A172 (cell line): ENCODE measurements around the gene STARD7. TPM values are rescaled to one million over a fixed set of nuclear protein-coding genes. Genes with fewer than 3 reads are reported as not detected.
"Not testable (repeated sequence)": the region's sequence is repeated elsewhere in the genome, so short reads cannot be mapped to it uniquely, and the experiment has no call there.

ENCODE experiments used
- DNase-seq: peaks from one replicate; pipeline ENCODE4 v3.0.0-alpha.2; 2015; ENCODE audit warnings: low spot score
- total RNA-seq: library from RNA; depleted of rRNA; stranded (reverse); fragments of >200 nt; shearing (Covaris generic); gene quantifications from 2 replicates; pipeline ENCODE4 v1.2.3, GENCODE V29; 2014

The STARD7 gene
- total RNA-seq, 1 experiment from 2014 or later = 196 TPM

- DNase-seq = no peak
Observed at GRCh38 chr2:96150007-96150640, 58.5 kb downstream of the STARD7 start.

- DNase-seq = peak; percentile 96
Observed at GRCh38 chr2:96148410-96149217, 60.0 kb downstream of the STARD7 start.

DNA sequence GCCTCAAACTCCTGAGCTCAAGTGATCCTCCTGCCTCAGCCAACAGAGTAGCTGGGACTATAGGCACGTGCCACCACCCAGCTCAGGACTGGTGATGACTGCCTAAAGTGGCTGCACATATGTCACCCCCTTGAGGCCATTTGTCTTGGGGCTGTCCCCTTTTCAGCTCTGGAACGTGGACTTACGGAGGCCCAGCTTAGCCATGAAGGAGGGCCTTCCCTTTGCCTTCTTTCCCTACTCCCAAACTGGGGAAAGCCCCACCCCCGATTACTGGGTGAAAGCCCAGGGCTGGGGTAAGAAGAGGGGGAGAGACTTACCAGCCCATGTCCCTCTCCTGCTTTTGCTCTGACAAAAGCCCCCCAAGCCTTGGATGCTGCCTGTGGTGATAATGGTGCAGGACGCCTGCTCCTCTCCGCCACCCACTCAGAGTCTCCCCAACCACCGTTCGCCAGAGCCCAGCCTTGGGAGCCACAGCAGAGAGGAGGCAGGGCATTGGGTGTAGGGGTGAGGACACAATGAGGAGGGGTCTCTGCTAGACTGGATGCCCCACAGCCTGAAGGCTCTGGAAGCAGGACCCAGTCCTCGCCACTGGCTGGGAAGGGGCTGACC is 60.9 kb downstream of the STARD7 start:
- no peak for DNase-seq

DNA sequence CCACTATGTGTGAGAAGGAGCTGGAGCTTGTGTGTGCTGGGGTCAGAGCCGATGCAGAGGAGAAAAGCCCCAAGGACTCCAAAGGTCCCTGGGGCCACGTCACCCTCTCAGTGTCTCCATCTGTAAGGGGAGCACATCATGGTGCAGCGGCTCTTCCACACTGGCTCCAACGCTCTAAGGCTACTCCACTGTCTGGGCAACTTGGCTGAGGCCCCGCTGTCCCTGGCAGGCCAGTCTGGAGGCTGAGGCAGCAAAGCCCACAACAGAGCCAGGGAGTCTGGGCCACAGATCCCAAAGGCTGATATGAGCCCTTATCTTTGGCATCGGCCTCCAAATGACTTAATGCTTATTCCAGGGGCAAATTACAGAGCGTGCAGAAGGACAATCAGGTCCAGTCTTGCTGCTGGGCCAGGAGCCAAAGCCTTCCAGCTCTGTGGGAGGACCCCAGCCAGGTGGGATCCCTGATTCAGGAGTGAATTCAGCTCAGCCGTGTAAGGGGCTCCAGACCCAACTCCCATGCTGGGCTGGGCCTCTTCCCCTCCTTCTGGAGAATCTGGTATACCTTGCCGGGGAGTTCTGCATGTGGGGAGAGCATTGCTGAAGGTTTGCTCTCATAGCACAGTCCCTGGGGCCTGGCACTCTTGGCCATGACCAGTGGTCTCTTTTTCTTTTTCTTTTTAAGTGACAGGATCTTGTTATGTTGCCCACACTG is 61.6 kb downstream of the STARD7 start:
- peak; percentile 22 for DNase-seq

DNA sequence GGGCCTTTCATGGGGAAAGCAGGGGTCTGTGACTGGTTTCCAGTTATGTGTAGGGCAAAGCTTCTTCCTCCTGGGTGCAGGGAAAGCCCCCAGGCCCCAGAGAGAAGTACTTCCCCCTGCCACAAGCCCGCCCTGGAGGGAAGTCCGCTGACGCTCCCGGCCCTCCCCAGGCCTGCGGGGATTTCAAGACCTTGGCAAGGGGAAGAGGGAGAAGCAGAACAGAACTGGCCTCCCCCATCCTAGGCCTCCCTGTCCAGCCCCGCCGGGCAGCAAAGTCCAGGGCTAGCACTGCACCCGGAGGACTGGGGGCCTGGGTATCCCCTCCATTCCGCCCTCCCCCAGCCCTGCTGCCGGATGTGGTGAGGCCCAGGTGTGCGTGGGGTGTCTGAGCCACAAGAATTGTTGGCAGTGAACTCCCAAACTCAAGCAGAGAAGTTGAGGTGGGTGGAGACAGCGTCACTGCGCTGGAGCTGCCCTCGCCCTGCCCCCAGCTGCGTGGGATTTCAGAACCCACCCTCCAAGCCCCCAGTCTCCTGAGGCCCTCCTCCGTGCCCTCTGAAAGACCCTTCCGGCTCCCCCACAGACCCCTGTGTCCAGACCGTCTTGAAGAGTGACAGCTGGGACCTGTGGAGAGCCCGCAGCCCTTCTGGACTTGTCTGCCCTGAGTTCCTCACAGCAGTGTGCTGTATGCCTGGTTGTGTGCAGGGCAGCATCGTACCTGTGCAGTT is 62.3 kb downstream of the STARD7 start:
- no peak for DNase-seq

GRCh38 chr2:96145848-96146152 is 62.8 kb downstream of the STARD7 start:
- DNase-seq = no peak

GRCh38 chr2:96145036-96145847 is 63.4 kb downstream of the STARD7 start, which contains the start of gene DUSP2:
TSS of gene DUSP2 (minus strand) at chr2:96145440. CDS start at chr2:96145354, 86 bp downstream.
- no peak for DNase-seq

- DNase-seq = no peak
Observed at GRCh38 chr2:96144481-96145035, 64.1 kb downstream of the STARD7 start.

DNA sequence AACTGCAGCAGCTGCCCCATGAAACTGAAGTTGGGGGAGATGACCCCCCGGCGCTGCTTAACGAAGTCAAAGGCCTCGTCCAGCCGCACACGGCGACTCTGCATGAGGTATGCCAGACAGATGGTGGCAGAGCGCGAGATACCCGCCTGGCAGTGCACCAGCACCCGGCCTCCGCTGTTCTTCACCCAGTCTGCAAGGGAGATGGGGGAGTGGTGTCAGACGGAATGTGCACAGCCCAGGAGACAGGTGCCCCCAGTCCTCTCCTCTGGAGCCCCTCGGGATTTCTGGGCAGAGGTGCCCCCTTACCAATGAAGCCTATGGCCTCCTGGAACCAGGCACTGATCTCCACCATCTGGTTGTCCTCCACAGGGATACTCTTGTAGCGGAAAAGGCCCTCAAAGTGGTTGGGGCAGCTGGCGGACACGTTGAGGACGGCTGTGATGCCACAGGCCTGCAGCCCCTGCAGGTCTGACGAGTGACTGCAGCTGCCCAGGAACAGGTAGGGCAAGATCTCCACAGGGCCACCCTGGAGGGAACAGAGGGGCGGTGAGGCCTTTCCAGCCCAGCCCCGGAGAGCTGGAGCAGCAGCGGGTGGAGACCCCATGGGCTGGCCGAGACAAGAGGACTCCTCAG is 64.7 kb downstream of the STARD7 start:
- no peak for DNase-seq

- DNase-seq = no peak
Observed at GRCh38 chr2:96143231-96143847, 65.3 kb downstream of the STARD7 start.

DNA sequence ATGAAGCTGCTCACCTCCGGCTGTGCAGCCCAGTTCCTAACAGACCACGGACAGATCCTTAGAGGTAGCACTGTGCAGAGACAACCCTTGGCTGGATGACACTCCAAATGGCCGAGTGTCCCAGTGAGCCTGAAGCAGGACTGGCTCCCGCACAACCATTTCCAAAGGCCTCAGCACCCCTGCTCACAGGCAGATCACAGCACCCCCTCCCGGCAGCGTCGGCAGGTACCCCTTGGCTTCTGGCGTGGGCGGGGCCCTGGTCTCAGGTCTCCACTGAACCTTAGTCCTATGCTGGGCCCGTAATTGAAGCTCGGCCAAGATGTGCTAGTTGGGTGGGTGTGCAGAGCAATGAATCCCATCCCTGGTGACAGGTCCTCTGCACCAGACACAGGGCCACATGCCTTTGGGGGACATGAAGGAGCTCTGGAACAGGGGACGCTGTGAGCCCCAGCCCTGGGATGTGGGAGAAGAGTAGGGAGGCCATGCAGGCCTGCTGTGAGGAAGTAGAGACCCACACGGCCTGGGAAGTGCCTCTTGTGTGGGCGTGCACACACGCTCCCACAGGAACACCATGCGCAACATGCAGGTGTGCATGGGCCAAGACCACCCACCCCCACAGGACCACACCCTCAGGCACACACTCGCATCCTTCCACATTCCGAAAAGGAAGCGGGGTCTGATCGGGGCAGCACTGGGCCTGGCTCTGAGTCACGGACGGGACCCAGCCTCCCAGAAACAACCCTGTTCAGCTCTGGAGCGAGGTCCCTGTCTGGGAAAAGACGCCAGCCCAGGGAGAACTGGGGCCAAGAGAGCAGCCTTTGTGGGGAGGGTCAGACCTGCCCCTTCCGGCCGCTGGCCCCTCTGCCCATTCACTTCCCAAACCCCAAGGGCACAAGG is 66.2 kb downstream of the STARD7 start:
- no peak for DNase-seq

GRCh38 chr2:96141624-96141967 is 67.0 kb downstream of the STARD7 start:
- not testable (repeated sequence) for DNase-seq

DNA sequence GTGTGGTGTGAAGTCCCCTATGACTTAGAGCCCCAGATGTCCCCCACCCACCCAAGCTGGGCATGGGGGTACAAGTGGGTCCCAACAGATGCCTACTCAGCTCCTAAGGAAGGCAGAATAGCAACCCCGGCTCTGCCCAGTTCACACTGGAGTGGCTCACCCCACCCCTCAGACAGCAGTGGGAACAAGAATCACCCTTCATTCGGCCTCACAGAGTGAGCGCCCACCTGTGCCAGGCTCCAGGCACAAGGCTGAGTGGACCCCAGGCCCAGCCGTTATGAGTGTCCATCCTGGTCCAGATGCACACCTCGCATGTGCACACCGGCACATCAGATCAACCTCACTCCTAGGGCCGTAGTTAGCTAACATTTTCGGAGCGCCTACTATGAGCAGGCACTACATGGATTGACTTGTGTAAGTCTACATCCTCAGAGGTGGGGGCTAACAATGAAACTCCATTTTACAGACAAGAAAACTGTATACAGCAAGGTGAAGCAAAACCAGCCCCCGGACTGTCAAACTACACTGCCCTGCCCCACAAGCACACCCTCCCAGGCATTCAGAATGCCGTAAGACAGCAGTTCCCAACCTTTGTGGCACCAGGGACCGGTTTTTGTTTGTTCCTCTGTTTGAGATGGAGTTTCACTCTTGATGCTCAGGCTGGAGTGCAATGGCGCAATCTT is 67.5 kb downstream of the STARD7 start:
- DNase-seq = no peak

GRCh38 chr2:96139181-96139758 is 69.4 kb downstream of the STARD7 start:
- DNase-seq = no peak

GRCh38 chr2:96138179-96139145 is 70.2 kb downstream of the STARD7 start, which contains the start of gene ASTL:
TSS of gene ASTL (minus strand) at chr2:96138502. CDS start at chr2:96138436, 66 bp downstream.
- no peak for DNase-seq
